Measurements from ENCODE around the gene CYP2W1.
A peak's percentile ranks its signal among the peaks of the same experiment; 100 is the strongest.

Gene CYP2W1

DNA sequence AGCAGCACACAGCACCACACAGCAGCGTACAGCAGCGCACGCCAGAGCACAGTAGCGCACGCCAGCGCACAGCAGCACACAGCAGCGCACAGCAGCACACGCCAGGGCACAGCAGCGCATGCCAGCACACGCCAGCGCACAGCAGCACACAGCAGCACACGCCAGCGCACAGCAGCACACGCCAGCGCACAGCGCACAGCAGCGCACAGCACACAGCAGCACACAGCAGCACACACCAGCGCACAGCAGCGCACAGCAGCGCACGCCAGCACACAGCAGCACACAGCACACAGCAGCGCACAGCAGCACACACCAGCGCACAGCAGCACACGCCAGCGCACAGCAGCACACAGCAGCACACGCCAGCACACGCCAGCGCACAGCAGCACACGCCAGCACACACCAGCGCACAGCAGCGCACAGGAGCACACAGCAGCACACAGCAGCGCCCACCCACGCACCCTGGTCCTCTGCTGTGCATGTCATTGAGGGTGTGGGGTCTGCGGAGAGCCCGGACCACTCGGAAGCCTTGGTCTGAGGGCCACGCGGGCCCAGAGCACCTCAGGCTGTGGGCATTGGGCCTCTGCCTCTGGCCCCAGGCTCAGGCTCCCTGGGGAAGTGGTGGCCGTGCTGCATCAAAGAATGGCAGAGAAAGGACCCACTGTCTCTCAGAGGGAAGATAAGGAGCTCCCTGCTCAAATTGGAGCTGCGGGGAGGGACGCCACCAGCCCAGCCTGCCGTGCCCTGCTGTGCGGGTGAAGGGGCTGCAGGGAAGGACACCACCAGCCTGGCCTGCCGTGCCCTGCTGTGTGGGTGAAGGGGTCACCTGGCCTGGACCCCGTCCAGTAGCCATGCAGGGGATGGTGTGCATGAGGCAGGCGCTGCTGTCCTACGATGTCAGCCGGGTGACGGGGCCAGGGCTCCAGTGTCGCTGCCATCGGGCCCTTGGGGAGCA lies 33.9 kb downstream of the CYP2W1 start:
- no peak for DNase-seq (ENCODE audit: low spot score)

DNA sequence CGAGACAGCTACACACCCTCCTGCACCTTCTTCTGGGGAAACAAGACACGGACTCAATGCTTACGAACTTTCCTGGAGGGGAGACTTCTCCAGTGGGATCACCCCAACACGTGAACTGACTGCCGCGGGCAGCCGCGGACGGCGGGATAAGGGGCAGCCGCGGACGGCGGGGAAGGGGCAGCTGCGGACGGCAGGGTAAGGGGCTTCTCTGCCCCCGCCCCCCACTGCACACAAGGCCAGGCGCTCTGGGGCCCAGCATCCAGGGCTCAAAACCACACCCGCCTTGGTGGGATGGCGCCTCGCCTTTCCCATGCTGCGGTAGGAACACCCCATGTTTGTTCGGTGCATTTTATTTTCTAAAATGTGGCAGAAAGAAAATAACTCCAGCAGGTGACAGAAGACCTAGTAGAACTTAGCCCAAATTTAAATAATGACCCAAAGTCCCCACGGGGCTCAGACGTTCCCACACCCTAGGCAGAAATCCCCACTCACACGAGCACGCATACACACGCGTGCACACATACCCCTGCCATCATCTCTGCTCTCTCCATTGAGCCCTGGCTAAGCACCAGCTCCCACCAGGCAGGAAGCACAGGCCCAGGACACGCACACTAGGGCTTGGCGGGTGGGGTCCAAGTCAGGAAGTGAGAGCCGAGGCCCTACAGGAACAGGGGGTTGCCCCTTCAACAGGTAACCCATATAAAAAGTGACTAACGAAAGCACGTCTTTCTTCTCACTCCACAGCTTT lies 34.8 kb downstream of the CYP2W1 start:
- no peak for DNase-seq (ENCODE audit: low spot score)

DNA sequence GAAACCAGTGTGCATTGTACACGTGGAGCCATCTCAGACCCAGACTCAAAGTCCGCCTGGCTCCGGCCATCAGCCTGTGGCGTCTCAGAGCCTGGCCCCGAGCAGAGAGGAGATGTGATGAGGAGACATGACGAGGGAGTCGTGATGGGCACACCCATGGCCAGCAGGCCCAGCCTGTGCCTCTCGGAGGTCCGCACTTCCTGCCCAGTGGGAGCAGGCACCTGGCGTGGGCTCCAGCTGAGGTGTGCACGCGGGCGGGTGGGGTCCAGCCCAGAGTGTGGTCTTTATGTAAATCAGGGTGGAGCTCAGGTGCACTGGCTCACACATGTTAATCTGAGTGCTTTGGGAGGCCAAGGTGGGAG lies 35.3 kb downstream of the CYP2W1 start:
- DNase-seq (ENCODE audit: low spot score): no peak

DNA sequence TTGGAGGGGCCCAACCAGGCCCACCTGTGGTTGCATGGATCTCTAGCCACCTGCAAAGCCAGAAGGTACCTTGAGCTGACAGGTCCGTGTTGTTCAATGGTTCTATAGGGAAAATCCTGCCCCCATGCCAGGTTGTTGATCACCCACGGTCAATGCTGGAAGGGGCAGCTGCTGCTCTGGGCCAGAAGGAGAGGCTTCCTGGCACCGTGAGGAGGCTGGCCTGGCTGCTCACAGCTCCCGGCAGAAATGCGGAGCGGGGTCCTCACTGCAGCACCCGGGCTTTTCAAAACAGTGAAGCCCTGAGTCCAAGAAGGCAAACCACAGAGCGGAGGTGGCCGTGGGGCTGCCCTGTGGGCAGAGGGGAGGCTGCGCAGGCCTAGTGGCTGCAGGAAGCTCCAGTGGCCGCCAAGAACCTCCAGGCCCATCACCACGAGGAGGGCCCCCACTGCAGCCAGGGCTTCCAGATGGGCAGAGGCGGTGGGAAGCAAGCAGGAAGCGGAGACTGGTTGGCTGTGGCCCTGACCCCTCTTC lies 36.3 kb downstream of the CYP2W1 start:
- no peak for DNase-seq (ENCODE audit: low spot score)

DNA sequence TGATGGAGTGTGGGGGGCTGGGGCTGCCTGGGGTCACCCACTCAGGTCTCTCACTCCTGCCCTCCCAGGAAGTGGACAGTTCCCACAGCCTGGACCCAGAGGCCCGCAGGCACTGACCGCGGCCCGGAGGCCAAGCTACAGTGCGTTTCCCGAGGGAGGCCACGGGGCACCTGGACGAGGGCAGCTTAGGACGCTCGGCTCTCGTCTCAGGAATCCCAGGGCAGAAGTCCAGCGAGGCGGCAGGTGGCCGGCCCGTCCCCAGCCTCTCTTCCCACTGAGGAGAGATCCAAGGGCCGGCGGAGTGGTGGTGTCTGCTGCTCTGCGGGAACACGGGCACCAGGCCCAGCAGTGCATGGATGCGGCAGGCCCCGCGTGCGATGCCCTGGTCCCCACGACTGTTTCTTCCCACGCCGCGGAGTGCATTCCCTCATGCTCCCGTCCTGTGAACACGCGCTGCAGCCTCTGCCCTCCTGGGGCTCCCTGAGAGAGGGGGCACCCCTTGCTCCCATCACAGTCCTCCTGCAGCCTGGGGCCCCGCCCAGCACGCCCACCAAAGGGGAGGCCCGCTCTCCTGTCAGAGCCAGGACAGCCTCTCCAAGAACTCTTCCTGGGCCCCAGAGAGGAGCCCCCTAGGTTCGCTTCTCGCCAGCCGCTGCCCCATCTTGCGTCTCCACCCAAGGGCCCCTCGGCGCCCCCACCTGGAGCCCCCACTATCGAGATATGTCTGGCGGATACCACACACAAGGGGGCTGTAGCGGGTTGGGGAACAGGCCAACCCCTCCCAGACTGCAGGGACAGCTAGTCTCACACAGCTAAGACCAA lies 37.0 kb downstream of the CYP2W1 start:
- DNase-seq (ENCODE audit: low spot score): no peak

DNA sequence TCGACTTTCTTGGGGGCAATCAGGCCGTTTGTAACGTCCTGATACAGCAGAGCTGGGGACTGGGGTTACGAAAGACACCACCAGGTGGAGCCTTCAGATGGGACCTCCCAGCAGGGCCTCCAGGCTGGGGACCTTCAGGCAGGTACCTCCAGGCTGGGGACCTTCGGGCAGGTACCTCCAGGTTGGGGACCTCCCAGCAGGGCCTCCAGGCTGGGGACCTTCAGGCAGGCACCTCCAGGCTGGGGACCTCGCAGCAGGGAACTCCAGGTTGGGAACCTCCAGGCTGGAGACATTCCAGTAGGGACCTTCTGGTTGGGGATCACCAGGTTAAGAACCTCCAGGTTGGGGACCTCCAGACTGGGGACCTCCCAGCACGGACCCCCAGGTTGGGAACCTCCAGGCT lies 37.9 kb downstream of the CYP2W1 start:
- DNase-seq (ENCODE audit: low spot score): no peak

DNA sequence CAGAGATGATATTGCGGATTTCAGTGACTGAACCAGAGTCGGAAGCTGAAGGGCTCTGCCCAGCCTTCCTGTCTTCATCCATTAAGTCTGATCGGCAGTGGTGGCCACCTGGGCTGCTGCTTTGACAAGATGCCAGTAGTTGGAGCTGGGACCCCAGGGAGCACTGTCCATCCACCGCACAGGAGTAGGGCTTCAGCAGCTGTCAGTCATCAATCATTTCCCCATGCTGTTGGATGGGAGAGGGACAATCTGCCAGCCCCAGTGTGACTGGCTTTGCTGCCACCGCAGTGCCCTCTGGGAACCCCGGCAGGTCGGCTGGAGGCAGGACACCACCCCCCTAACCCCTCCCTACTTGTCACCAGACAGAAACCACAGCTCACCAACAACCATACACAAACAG lies 38.4 kb downstream of the CYP2W1 start:
- no peak for DNase-seq (ENCODE audit: low spot score)

DNA sequence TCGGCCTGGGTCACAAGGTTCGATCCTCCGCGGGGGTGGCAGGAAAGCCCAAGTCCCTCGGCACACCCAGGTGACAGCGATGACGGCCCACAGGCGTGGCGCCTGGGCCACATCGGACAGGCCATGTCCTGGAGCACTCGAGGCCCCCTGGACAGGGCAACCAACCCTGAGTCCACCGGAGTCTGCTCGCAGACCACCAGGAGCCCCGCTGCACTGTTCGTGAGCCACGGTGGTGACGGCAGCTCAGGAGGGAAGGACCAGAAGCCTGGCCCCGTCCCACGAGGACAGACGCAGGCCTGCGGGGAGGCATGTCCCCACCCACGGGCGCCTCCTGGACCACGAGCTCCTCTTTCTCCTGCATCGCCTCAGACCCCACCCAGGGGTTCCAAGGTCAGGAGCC lies 39.0 kb downstream of the CYP2W1 start:
- no peak for DNase-seq (ENCODE audit: low spot score)

DNA sequence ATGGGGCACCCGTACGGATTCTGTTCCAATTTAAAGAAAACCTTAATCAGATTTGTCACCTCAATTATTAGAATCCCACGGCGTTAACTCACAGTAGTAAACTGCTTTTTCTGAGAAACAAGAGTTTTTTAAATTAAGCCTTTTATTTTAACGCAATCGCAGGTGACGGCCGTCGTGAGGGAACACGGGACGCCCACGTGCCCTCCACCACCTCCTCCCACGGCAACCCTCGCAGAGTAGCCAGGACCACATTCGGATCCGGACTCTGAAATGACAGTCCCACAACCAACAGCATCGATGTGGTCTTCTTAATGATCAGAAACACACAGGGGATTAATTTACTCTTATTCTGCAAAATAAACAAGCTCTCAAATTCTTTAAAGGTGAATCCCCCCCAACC lies 39.4 kb downstream of the CYP2W1 start:
- DNase-seq (ENCODE audit: low spot score): no peak

DNA sequence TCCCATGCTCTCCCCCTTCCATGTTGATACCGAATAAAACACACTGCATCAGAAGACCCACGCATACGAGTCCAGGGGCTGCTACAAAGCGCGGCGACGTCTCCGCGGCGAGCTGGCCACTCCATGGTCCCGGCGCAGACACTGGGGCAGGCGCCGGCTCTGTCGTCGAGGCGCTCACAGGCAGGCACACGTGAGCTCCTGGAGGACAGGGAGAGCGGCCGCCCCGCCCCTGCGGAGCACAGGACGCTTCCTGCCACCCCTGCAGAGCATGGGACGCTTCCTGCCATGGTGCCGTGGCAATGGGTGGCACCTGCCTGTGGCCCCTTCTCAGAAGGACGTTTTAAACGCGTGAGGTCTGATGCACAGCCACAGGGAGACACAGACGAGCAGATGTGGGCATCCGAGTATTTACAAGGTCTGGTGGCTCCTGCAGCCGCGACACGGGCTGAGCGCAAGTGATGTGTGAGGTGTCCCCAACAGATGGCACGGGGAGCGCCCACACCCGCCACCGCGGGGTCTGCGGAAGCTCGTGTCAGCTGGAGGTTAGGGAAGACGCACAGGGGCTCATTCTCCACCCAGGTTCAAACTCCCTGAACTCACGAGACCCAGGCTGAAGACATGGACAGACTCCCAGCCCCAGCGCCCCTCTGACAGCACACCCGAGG lies 40.0 kb downstream of the CYP2W1 start:
- no peak for DNase-seq (ENCODE audit: low spot score)

DNA sequence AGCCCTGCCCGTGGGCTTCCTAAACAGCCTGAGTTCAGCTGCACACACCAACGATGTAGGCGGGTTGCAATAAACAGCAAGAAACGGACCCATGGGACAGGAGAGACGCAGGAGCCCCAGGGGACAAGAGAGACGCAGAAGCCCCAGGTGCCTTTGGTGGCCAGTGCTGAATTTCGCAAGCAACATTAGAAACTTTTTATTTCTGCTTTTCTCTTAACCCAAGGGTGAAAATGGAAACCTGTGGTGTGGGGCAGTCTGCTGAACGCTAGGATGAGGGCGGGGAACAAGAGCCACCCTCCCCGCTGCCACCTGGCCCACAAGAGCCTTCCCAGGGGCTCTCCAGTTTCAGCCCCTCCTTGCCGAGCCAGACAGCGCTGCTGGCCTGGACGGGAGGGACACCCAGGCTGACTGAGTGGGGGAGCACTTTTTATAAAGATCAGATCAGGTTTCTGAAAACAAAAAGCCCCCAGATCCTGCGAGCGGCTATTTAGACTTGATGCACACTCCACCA lies 41.4 kb downstream of the CYP2W1 start:
- no peak for DNase-seq (ENCODE audit: low spot score)

DNA sequence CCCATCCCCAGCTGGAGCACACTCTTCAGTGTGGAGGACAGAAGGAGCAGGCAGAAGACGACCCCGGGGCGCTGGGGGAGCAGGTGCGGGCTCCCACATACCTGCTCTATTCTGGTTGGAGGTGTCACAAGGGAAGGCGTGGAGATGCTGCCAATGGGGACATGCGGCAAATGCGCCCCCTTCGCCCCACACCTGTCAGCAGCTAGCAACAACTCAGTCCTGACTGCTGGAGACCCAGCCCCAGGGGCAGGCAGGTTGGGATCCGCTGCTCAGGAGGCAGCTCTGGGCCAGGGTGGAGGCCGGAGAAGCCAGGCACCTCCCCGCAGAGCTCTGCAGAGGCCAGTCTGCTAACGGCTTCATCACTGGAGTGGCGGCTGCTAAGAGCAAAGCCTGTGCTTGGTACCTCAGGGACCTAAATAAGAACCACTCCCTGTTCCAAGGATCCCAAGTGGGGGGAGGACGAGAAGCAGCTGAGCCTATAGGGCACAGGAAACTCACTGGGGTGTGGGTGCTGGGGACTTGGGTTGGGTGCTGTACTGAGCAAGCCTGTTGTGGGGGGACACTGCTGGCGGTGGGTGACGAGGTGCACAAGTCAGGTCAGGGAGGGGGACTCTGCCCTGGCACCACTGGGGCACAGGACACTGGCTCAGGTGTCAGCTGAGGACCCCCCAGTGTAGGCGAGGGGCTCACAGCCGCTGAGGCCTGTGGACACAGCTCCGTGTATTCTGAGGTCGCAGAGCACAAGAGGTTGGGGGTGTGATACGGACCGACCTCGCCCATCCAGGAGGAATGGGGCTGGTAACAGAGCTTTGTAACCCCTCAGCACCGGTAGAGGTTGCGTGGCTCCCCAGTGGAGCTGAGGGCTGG lies 42.1 kb downstream of the CYP2W1 start:
- DNase-seq (ENCODE audit: low spot score): no peak

DNA sequence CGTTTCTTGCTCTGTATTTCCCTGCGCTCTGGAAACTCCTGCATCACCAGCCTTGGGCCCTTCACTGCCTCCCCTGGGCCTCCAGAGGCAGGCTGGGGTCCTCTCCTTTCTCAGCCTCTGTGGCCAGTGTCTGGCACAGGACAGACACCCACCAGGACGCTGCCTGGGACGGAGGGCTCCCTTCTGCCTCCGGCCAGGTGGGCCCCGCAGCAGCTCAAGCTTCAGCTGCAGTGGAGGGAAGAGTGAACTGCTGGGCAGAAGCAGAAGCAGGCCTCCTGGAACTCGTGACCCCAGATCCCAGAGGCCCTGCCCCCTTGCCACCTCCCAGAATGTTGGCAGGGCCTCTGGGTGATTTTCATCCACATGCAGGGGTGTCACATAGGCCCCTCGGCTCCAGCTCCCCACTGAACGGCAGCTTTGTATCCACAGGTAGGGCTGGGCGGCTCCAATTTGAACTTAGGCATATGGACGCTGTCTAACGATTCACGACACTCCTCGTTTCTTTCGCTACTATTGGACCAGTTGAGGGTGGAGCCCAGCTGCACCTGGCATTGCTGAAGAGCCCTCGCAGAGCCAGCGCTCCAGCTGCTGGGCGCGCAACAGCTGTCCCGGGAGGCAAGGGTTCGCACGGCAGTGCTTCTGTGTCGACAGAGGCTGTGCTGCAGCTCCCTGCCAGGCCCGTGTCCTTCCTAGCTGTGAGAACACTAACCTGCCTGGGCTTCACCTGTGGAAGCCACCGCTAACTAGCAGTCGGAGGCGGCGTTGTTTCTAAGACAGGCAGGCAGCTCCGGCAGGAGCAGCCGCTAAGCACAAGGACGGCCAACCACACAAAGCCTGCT lies 43.0 kb downstream of the CYP2W1 start:
- DNase-seq (ENCODE audit: low spot score): no peak

DNA sequence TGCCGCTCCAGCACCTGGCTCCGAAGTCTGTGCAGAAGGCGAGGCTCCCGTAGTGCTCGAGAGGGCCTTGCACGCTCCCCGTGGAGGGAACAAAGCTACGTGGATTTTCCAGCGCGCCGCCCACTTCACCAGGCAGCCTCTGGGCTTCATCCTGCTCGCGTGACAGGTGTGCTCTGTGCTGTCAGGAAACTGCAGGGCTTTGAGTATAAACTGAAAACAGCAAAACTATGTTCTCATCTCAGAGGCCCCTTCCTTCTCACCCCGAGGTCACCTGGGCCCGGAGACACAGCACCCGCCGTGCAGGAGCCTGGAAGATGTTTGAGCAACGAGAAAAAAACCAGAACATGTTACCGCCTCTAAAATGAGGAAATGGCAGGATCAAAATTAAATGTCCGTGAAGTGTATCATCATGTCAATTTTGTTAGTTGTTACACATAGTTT lies 43.8 kb downstream of the CYP2W1 start:
- DNase-seq (ENCODE audit: low spot score): no peak

DNA sequence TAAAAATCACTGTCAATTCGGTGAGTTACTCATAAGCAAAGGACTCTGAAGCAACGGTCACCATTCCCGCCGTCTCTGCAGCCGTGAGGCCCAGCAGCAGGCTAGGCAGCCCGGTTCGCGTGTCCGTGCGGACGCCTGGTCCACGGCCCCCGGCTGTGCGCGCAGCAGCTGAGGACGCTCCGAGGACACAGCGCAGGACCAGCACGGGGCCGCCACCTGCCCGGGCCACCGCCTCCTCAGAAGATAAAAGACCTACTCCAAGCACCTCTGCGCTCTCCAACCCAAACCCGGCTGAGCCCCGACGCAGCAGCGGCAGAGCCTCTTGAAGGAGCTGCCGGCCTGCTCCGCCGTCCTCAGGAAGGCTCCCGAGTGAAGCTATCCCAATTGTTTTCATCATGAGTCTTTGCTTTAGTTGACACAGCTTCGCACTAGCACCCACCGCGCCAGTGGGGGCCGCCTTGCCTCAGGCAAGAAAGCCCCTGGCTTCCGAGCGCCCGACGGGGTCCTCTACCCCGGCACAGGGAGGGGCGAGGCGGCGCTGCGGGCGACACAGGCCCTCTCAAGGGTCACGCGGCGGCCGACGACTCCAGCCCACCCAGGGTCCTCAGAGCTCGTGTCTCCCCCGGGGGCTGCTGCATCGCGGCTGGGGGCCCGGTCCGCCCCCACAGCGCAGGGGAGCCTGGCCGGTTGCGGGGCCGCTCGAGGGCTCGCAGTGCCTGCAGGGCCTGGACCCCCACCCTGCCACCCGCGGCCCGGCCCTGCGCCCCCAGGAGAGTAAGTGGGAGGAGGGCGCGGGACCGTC lies 44.5 kb downstream of the CYP2W1 start:
- DNase-seq (ENCODE audit: low spot score): no peak

DNA sequence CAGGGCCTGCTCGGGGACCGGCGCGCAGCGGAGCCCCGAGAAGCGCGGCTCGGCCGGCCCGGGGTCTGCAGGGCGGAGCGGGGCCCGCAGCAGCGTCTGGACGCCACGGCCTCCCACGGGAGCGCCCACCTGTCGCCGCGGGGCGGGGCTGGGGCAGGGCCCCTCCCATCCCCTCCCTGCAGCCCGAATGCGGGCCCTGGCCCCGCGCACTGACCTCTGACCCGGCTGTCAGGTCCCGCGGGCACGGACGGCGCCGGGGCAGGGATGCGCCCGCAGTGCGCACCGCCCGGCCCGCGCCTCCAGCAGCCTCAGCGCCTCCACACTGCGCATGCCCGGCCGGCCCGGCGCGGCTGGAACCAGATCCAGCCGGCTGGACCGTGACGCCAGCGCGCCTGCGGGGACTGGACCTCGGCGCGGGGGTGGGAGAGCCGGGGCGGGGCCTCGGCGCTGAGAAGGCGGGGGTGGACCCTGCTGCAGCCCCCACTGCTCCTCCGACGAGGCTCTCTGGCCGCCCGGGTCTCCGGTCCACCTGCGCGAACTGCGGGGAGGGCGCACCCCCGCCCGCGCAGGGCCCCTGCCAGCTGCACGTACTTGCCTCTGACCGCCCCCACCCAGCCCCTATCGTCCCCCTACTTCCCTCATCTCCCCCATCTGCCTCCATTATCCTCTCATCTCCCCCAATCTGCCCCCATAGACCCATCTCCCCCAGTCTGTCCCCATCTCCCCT lies 45.2 kb downstream of the CYP2W1 start:
- peak; percentile 99 for DNase-seq (ENCODE audit: low spot score)

DNA sequence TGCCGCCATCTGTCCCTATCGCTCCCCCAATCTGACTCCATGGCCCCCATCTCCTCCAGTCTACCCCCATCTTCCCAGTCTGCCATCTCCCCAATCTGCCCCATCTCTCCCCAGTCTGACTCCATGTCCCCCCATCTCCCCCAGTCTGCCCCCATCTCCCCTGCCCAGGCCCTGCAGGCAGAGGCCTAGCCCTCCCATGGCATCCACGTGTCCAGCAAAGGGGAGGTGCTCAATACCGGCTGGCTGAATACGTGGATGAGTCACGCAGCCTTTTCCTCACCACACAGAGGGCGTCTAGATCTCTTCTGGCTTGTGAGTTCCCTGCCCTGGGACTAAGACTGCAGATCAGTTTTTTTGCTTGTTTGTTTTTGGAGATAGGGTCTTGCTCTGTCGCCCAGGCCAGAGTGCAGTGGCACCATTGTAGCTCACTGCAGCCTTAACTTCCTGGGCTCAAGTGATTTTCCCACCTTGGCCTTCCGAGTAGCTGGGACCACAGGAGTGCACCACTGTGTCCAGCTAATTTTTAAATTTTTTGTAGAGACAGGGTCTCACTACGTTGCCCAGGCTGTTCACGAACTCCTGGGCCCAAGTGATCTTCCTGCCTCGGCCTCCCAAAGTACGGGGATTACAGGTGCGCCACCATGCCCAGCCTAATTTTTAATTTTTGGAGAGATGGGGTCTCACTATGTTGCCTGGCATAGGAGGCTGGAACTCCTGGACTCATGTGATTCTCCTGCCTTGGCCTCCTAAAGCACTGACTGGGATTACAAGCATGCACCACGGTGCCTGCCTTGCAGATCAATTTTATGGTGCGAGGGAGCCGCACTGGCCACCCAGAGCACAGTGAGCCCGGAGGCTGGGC lies 46.0 kb downstream of the CYP2W1 start:
- peak; percentile 99 for DNase-seq (ENCODE audit: low spot score)
